GM18498 (cell line): Measurements from ENCODE around the gene ILKAP.

Experiments used
- ATAC-seq: cut with Tn5 transposase; IDR thresholded peaks from one replicate; pipeline ENCODE4 v1.9.1; 2021; ENCODE audit warnings: mild to moderate bottlenecking, moderate library complexity; ENCODE audit not compliant: unreplicated experiment

Gene ILKAP

DNA sequence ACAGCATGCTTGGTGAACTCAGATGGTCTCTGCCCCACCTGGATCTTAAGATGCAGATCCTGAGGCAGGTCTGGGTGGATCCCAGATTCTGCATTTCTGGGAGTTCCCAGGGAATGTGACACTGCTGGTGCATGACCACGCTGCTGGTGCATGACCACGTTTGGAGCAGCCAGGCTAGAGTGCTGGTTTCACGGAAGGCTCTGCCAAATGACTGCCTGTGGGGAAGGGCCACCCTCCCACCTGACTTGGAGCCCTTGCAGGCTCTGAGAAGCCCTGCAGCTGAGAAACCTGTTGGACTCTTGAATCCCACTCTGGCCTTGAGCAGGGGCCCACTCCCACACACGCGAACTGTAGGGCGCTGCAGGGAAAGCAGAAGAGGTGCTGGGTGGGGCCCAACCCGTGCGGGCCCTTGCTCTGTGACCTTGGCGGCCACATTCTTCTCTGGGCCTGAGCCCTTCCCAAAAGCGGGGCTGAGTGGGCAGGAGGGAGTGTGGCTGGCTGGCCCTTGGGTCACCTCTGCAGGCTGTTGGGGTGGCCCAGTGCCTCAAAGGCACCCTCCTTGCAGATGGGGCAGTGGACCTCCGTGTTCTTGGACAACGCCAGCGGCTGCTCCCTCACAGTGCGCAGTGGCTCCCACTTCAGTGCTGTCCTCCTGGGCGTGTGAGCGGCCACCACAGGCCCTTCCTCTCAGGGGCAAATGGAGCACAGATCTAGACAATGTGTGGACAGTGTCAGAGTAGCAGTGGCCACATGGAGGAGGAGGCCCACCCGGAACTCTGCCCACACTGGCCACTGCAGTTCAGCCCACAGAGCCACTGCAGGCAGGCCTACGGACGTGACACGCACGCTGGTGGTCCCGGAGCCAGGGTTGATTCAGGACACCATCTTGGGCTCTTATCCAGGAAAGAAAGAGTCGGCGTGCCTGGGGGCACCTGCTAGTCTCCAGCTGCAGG lies 36.8 kb downstream of the ILKAP start:
- no peak for ATAC-seq

DNA sequence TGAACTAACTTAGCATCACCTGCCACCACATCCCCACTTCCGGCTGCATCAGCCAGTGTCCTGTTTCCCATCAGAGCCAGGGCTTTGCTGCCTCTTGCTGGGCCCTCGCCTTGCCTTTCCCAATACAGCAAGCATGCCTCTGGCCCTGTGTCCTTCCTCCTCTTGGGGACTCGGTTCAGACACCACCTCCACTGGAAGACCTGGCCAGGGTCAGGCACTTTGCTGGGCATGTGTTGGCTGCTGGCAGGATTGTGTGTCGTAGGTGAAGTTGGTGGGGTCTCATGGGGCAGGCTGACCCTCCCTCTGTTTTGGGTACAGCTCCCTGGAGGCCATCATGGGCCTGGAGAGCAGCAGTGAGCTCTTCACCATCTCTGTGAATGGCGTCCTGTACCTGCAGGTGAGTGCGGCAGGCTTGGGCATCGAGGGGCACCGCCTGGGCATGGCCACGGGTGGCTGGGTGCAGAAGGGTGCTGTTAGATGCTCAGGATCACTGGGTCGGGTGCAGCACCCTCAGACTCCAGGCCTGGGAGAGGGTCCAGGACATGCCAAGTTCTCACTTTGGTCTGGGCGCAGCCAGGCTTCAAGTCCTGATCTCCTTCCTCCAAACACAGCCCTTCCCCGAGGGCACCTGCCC lies 38.1 kb downstream of the ILKAP start:
- no peak for ATAC-seq

DNA sequence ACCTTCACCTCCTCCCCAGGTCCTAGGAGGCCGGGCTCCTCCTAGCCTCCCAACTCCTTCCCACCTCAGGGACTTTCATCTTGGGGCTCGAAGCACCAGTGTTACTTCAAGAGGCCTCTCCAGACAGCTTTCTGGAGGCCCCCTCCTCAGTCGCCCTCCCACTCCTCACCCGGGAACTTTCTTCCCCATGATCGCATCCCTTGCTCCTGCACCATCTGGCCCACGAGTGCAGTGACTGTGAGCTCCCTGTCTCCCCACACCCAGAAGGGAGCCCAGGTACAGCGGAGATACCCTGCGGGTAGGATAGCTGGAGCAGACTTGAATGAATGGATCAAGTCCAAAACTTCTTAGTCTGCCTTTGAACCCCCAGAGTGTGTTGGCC lies 38.6 kb downstream of the ILKAP start:
- ATAC-seq: no peak

DNA sequence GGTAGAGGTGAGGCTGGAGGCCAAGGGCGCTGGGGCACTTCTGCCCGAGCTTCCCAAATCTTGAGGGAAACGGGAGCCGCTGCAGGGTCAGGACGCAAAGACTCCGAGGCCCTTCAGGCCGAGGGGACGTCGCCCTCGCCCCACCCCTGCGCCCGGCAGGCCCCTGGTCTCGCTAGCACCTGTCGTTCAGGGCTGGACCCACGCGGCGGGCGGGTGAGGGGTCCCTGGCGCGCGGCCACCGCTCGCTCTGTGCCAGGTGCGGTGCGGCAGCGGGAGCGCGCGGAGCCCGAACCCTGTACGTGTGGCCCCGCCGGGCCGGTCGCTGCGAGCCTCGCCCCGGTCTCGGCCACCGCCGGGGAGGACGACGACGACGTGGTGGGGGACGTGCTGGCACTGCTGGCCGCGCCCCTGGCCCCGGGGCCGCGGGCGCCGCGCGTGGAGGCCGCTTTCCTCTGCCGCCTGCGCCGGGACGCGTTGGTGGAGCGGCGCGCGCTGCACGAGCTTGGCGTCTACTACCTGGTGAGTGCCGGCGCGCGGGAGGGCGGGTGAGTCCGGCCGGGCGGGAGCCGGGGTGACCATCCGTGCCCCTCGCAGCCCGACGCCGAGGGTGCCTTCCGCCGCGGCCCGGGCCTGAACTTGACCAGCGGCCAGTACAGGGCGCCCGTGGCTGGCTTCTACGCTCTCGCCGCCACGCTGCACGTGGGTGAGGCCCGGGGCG lies 39.9 kb downstream of the ILKAP start:
- no peak for ATAC-seq

DNA sequence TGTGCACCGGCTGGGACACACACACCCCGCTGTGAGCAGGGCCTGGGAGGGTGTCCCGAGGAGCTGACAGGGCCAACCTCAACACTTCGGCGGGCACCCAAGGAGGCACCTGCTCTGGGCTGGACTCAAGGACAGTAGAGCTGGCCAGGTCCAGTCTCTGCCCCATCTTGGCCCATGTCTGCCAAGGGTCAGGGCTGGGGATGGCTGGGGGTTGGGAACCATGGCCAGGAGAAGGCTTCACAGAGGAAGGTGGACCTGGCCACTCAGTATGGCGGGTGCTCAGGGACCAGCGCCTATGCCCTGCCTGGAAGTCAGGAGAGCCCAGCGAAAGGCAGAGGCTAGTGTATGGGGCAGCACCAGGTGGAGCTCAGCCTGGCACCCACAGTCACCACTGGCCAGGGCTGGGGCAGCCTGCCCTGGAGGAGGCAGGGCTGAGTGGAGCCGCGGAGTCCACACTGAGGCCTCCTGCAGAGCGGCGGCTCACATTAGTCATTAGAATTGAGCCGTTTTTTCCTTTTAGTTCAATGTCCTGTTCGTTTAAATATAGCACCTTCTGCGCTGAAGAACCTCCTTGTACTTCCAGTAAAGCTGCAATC lies 40.6 kb downstream of the ILKAP start:
- ATAC-seq: no peak

DNA sequence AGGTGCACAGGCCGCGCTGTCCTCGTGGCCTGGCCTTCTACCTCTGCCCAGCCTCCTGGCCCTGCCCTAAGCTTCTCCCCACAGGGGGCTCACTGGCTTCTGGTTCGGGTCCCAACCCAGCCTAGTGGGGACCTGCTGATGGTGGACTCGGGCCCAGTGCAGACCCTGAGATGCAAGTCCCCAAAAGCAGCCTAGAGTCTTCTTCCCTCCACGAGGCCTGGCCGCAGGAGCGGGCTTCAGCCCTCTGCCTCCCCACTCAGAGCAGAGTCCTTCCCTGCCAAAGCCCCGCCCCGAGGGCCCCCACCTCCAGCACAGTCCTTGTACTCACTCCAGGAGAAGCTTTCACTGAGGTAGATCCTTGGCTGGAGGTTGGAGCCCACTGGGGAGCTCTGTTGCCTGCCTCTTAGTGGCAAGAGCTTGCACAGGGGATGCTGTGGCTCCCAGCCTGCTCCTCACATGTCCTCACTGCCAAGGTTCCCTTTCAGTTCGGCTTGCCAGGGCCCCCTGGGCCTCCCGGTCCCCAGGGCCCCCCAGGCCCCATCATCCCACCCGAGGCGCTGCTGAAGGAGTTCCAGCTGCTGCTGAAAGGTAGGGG lies 41.1 kb downstream of the ILKAP start:
- no peak for ATAC-seq

DNA sequence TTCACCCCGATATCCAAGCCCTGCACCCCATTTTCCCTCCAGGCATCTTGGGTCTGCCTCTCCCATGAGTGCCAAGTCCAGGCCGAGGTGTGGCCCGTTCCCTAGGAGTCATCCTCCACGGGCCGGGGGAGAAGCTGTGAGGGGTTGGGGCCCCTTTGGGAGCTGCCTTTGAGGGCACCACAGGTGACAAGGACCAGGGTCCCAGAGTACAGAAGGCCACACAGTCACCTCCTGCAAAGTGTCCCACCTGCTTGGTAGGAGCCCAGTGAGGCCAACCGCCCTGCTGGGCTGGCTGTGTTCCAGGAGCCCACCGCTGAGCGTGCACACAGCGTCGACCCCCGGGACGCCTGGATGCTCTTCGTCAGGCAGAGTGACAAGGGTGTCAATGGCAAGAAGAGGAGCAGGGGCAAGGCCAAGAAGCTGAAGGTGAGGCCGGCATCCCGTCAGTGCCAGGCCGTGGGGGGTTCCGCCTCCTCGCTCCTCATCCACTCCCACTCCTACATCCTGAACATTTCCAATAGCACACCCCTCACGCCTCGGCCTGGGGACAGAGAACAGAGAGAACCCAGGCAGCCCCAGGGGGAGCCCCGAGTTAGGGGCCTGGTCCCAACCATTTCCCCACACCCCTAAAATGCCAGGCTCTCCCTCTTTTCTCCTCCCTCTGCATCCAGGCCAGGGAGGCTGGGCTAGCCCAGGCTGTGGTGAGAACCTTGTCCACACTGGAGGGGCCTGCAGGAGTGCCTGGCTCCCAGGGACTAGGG lies 42.0 kb downstream of the ILKAP start:
- no peak for ATAC-seq

DNA sequence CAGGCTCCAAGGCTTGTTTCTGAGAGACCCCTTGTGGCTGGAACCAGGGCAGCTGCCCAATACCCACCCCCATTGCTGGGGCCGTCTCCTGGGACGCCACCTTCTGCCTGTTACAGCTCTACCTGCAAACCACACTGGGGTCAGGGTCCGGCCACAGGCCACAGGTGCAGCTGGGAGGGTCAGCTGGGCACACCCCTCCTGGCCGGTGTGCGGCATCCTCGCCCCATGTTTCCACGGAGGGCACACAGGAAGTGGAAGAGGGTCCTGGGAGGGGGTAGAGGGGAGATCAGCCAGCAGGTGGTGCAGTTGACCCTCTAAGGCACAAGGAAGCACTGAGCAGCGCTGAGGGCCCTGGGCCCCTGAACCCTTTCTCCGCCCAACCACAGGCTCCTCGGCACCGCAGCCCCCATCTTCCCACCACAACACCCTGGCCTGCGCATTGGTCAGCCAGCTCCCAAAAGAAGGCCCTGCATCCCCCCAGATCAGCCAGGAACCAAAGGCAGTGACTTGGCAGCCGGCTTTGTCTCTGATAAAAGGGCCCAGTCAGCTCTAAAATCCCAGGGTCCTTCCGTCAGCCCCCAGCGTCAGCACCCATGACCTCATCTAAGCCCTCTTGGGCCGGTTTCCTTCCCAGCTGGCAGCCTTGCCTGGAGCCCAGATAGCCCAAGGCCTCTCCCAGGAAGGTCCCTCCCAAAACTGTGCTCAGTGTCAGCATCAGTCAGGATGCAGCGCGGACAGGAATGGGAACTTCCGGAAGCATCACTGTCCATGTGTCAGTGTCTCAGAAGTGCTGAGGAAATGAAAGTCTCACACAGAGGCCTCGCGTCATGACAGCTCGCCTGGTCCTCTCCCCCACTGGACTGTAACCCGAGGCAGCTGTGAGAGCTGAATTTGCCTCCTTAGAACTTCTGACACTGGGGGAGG lies 43.0 kb downstream of the ILKAP start:
- ATAC-seq: no peak

DNA sequence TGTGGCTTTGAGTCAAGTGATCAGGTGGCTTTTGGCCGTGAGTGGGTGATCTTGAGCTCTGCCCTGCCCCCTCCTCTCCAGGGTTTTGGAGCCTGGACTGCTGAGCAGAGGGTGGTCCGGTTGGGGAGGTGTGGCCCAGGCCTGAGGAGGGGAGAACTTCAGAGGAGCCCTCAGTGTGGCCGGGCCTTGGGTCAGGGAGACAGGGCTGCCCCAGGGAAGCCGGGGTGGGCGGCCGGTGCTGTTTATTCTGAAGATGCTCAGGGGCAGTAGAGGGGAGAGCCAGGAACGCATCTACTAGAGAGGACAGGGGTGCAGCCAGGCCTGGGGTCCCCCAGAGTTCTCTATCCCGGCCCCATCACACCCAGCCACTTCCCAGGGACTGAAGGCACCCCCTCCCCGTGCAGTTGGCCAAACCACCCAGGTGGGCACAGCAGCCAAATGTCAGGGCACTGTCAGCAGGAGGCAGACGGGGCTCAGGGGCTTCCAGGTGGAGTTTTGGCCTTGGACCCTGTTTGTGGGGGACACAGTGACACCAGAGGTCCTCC lies 43.8 kb downstream of the ILKAP start:
- ATAC-seq: no peak

DNA sequence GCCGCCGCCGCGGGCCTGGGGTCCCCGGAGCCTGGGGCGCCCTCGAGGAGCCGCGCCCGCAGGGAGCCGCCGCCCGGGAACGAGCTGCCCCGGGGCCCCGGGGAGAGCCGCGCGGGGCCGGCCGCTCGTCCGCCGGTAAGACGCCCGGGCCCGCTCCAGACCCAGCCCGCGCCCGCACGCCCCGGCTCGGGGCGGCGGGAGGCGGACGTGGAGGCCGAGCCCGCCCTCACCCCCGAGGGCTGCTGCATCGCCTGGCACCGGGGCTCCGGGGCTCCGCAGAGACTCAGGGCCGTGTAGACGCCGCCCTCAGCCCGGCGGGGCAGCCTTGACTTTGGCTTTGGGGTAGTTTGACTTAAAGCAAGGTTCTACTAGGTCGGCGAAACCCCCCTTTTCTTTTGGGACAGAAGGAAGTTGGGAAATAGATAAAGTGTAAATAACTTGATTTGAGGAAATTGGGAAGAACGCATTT lies 44.4 kb downstream of the ILKAP start:
- ATAC-seq: no peak

DNA sequence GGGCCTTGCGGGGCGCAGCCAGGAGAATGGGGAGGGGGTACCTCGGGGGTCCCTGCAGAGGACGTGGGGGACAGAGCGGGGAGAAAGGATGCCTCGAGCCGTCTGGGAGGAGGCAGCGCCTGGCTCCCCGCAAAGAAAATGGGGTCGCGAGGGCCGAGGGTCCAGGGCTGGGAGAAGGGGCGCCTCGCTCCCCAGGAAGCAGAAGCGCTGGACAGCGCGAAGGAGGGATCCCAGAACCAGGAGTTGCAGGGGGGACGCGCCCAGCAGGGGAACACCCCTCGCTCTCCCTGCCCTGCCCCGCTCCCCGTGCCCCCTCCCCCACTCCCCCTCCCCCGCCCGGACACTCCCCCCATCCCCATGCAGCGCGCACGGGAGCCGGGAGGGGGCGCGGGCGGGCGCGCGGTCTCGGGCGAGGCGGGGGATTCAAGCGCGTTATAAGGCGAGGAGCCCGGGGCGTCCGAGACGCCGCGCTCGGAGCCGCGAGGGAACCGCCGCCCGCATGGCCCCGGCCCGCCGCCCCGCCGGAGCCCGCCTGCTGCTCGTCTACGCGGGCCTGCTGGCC lies 44.9 kb downstream of the ILKAP start, which contains the start of gene ERFE:
Gene ERFE, plus strand, starts transcription at position 462 of the 562 bp plus-strand sequence. Its CDS starts 38 bp downstream, at position 500.
- ATAC-seq: no peak

DNA sequence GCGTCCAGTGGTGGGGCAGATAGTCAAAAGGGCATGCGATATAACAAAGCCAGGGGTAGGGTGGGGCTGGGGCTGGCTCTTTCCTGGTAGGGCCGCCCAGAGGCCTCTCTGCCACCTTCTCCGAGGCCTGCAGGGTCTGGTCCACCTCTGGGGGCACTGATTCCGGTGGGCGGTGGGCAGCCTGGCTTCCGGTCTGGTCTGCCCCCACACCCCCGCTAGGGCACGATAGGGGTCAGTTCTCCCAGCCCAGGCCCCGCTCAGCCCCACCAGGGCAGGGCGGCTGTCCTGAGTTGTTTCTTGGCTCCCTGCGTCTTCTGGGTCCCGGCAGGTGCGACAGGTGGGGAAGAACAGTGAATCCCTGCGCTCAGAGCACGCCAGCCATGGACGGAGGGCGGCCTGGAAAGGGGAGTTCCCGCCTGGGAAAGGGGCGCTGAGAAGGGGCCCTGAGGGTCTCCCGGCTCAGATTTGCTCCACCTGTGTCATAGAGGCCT lies 45.4 kb downstream of the ILKAP start:
- no peak for ATAC-seq

DNA sequence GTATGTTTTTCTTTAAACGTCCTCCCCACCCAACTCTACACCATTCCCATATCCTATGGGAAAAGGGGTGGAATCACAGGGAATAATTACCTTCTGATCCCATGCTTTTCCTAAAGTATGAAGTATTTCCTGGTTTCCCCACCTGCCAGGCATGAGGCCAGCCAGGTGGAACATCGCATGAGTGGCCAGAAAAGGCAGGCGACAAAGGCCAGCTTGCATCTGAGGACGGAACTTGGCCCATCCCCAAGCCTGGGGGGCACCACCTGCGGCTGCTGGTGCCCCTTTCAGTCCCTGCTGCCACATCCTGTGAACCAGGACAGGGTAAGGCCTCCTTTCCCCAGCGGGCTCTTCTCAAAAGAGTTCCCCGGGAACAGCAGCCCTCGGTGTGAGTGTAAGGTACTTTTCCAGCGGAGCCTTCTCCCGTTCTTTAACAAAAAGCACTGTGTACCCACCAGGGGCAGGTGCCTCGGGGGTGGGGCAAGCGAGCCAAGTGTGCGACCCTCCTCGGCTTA lies 45.9 kb downstream of the ILKAP start:
- no peak for ATAC-seq

DNA sequence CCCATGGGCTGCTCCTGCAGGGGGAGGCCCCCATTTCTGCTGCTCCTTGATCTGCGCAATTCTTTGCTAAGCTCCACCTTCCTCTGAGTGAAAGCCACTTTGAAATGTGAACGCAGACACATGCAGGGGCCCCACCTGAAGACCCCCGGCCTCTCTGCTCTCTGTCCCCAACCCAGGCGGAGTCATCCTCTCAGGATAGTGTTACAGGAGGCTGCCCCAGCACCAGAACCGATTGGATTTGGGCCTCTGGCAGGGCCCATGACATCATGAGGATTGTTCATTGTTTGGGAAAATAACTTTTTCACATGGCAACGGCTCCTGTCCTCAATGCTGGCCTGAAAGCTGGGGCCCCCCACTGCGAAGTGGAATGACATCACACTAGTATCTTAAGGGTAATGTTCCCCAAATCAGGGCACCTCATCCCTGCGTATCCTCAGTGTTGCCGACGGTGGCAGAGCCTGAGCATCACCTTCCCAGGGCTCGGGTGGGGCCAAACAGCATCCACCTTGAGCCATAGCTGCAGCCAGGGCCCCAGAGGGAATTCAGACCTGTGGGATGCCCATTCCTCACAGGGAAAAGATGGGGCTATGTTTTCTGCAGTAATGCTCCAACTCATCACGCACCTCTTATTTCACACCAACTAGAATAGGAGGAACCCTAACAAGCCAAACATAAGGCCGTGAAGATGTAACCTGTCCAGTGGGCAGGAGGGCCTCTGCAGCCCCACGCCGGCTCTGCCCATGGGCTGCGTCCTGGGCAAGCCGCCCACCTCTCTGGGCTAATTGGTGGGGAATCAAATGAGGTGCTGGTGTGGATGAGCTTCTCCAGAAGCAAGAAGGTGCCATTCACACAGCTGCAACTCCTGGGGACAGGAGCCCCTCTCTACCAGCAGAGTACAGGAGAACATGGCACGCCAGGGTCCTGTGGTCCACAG lies 47.5 kb downstream of the ILKAP start:
- no peak for ATAC-seq

DNA sequence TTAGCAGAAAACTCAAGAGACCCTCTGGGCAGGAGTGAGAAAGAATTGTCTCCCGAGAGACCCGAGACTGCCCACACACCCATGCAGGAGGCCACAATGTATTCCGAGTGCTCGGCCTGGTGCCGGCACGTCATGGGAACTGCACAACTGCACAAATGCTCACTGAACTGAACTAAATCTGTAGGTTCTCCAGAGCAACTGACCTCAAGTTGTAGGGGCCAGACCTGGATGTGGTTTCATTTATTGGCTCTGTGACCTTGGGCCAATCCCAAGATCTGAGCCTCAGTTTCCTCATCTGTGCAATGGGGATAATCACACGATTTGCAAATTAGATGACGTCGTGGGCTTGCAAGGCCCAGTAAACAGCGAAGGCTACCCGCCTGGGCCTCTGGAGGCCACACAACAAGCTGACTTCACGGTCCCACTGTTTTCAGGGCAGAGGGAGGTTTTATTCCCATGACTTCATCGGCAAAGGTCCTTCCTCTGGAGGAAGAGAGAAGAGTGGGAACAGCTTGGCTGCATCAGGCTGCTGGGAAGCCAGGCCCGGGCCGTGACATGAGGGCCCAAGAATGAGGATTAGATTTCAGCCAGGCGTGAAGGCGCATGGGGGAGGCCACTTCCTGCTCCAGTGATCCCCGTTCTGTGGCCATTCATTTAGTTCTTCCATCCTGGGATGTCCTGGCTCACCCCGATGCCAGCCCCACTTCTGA lies 48.3 kb downstream of the ILKAP start:
- ATAC-seq: no peak

DNA sequence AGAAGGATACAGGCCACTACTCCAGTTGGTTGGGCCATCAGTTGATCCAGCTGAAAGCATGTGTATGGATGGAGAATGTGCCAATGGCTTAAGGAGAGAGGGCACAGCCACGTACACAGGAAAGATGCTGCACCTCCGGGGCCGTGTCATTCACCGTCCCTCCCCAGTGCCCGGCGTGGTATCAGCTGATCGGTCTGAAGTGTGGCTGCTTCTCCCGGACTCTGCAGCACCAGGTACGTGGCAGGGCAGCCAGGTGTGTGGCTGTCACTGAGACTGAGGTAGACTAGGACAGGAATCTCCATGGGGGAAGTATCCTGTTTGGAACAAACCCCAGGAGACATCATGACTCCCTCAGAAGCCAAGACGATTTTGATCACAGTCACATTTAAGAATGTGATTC lies 48.9 kb downstream of the ILKAP start:
- no peak for ATAC-seq
